ENCODE data around the gene RNF208. TPM values are rescaled to one million over a fixed set of nuclear protein-coding genes. Genes with fewer than 3 reads are reported as not detected.

Gene RNF208
- total and polyA plus RNA-seq, 2 donors (not counting 1 experiment from before 2014, with no cell fraction given) = 1.1 to 1.4 TPM

- Histone ChIP-seq H4K20me1 (ENCODE audit: control insufficient read depth, insufficient read depth, low read length, poor library complexity, severe bottlenecking) (peaks cover 51% of the 10 kb centered on the region), H3K4me1 (ENCODE audit: control insufficient read depth in 2 of 2, insufficient read depth in 2 of 2, low read length in 2 of 2) (peaks cover 23 to 46% of the 10 kb centered on the region in 2 donors), H3K9ac (ENCODE audit: low read length) (peak overlapping the region; percentile 80), H3K79me2 (ENCODE audit: control insufficient read depth, insufficient read depth, low read length) (peaks cover 56% of the 10 kb centered on the region), H3K4me2 (replicated peaks; ENCODE audit: low read depth, low read length, poor library complexity, severe bottlenecking) (peak overlapping the region; percentile 96), H3K27me3 (replicated peaks in 1 of 4; ENCODE audit: control extremely low read depth in 1 of 4, control insufficient read depth in 3 of 4, insufficient read depth in 4 of 4, low read length in 3 of 4) (no peaks in the 10 kb centered on the region), H3K27ac (ENCODE audit: low read length in 2 of 2) (peak overlapping the region; percentile 54 to 77), H2AFZ (ENCODE audit: insufficient read depth, low read depth, low read length, poor library complexity, severe bottlenecking) (no peak overlapping the region), H3K36me3 (replicated peaks in 1 of 2; ENCODE audit: control extremely low read depth in 1 of 2, control insufficient read depth in 1 of 2, extremely low read depth in 1 of 2, insufficient read depth in 2 of 2, low read length in 1 of 2) (peaks cover 0 to 20% of the 10 kb centered on the region in 2 experiments), H3K4me3 (ENCODE audit: control extremely low read depth in 1 of 5, extremely low read depth in 1 of 5, insufficient read depth in 1 of 5, low read depth in 2 of 5, low read length in 4 of 5) (peak overlapping the region; percentile 26 to 76 (median 55)), H3K9me3 (ENCODE audit: control extremely low read depth in 1 of 3, control insufficient read depth in 2 of 3, insufficient read depth in 1 of 3, low read length in 2 of 3) (no peaks in the 10 kb centered on the region)
- H3K27me3 Mint-ChIP-seq = no peaks in the 10 kb centered on the region
- H3K9me3 Mint-ChIP-seq (ENCODE audit: insufficient read depth) = no peaks in the 10 kb centered on the region
- TF ChIP-seq EZH2 (IDR thresholded peaks at IDR 0.05; ENCODE audit: borderline replicate concordance, insufficient read depth, low read depth, low read length, poor library complexity, severe bottlenecking) (no peak), CTCF (IDR thresholded peaks at IDR 0.05) (no peak)
- peak; percentile 13 for ATAC-seq (ENCODE audit: low read depth)
- peak overlapping the region; percentile 82 for H3K27ac Mint-ChIP-seq
- WGBS (ENCODE audit: insufficient coverage) = 7% methylated on average over 73 of the region's 83 CpGs
- ChIA-PET POLR2A (interaction anchor here (0.7 to 2.1 kb wide), 15 partner anchors 12 to 340 kb away, joined by 3 to 29 read pairs (median 4); partner anchors contain the start of genes NELFB, NRARP, PAXX and RNF224), CTCF (interaction anchor here (1.0 to 8.9 kb wide), 6 partner anchors 13 to 177 kb away, joined by 3 to 76 read pairs (median 8); partner anchors contain the start of genes ANAPC2, CYSRT1, NELFB and RNF208)
- DNase-seq = peak; percentile 50
- intact Hi-C loops (cut with micrococcal nuclease) = loop anchor here (1.0 kb wide), 5 partner anchors 14 to 154 kb away; partner anchors contain the start of genes ANAPC2, NELFB, SSNA1 and TPRN
- H3K4me1 Mint-ChIP-seq = peaks cover 38% of the 10 kb centered on the region
- H3K4me3 Mint-ChIP-seq = peak overlapping the region; percentile 92
These were observed 19.6 kb upstream of the RNF208 start for GRCh38 chr9:137241490-137242268.

Measured in B cell (primary cell).